Stimulated activated CD4-positive, alpha-beta T cell treated with anti-CD3 and anti-CD28 coated beads, TNF-alpha, amount 100 ng/mL, for 1 hour (primary cell): ENCODE results near the gene CTBP2.

Experiments used
- DNase-seq, 3 donors: peaks; one replicate each; pipeline ENCODE4 v3.0.0-alpha.2; 2020; ENCODE audit warnings: low read depth in 3 of 3, low spot score in 1 of 3

The CTBP2 gene

DNA sequence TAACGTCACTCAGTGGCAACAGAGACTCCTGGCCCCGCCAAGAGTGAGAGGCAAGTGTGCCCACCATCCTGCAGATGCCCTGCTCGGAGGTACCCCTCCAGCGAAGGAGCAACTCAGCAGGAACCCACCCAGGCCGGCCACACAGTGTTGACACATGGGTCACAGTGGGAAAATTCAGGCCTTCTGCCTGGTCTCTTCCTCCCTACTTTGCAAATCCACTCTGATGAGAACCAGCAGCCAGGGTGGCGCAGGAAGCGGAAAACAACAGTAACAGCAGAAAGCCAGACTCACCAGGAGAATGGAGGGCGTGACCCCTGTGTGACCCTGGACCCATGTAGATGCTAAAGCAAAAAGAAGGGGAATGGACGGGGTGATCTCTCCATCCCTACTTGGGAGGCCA lies 53.8 kb downstream of the CTBP2 start:
- no peak for DNase-seq

DNA sequence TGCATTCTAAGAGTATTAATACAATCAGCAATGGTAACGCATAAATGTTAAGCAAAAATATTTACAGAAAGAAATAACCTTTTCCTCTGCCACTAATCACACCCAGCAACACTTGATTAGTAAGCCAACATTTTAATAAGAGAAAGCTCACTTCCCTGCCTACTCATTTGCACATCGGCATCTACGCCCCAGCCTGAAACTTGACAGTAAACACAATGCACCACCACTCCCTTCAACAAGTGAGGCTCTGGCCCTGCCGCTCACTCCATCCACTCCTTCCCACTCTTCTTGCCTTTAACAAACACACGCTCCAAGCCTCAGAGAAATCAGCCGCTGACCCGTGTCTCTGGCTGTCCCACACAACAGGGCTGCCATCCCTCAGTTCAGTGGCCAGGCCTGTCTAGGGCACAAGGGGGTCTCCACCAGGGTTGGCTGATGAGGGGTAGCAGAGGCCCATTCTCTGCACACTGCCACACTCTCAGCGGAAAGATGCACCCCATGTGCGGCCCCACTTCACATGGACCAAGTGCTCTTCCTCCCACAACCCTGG lies 54.6 kb downstream of the CTBP2 start:
- no peak for DNase-seq

DNA sequence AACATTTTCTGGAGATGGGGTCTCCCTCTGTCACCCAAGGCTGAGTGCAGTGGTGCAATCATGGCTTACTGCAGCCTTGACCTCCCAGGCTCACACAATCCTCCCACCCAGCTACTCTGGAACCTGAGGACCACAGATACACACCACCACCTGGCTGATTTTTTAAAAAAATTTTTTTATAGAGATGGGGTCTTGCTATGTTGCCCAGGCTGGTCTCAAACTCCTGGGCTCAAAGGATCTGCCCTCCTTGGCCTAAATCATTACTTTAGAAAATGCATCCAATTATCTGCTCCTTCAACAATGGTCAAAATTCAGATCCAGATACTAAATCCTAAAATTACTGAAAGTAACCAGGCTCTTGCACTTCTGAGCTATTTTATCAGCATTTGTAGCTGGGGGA lies 55.2 kb downstream of the CTBP2 start:
- DNase-seq, result no peak

DNA sequence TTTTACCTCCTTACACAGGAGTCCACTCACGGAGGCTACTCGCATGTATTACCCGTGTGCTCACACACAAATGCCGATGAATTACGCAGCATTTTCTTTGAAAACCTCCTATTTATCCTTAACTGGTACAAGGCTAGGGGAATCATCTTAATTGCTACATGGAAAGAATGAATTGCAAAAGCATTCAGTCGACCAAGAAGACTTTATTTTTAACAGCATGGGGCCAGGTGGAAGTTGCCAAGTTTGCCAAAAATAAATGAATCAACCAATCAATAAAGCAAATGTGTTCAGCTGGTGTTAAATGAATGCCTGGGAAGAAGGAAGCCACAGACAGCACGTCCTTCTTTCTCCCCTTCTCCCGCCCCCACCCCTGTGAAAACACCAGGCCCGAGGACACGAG lies 55.8 kb downstream of the CTBP2 start:
- no peak for DNase-seq

DNA sequence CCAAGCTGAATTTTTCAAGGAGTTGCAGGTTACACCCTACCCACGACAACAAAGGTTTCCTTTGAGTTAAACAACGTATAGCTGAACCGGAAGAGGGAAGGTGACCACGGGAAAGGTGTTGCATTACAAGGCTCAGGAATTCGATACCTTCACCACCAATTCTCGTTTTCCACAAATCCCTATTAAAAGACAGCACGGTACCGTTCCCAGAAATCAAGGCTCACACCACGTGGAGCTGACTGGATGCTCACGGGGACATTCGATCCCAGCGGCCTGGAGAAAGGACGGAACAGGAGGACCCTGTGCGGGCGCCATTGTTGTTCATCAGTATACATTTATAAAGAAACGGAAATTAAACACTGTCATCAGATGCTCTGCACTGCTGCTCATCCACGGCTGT lies 56.4 kb downstream of the CTBP2 start:
- no peak for DNase-seq

DNA sequence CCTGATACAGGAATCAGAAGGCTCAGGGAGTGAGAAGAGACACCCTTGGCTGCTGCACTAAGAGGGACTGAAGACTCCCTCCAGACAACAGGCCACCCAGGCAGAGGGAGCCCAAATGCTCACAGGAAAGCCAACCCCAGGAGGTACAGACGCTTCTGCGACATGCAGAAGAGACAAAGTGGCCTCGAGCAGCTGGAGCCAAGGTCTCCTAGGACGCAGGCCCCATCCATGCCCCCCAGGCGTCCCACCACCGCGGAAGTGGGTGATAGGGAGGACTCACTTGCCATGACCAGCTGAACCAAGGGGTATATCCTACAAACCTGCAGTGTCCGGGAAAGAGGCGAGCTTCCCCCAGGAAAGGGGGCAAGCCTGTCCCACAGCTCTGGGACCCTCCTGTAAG lies 56.9 kb downstream of the CTBP2 start:
- no peak for DNase-seq

DNA sequence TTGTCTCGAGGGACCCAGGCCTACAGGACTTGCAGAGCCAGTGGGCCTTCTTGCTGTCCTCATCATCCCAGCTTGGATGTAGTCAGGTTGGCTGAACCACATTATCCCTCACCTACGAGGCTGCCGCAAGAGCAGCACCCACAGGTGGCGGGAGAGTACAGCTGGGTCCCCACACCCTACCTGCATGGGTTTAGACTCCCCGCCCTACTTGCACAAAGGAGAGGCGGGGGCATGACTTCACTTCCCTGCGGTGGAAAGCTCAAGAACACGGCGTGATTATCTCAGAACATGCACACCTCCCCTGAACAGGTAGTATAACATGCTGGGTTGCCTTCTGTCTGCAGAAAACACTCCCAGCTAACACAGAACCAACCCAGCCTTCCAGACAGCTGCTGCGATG lies 57.5 kb downstream of the CTBP2 start:
- no peak for DNase-seq

DNA sequence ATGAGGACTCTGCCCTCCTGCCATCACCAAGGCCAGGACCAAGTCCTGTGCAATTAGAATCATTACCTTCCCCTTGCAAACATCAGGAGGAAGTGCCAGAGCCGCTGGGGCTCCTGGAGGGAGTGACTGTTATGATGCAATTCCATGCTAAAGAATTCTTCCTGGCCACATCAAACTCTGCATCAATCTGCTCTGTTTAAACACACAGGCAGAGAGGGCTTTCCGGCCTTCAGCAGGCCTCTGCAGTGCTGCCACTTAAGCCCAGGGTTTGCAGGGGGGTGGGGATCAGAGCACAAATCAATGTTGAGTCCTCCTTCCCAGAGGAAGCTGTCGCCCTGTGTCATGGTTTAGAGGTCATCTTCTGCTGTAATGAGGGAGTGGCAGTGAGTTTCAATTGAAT lies 58.1 kb downstream of the CTBP2 start:
- DNase-seq, result no peak

DNA sequence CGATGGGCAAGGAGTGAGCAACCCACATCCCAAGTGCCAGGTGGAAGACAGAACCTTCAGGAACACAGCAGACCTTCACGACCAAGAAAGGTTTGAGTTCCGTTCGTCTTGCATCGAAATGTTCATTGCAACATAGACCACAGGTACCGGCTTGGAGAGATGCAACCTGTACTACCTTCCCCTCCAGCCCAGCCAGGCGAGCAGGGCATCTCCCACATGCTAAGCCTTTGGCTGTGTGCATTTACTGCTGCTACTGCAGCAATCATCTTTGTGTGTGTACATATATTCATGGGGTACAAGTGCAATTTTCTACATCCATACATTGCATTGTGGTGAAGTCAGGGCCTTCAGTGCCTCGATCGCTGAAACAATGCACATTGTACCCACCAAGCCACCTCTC lies 58.8 kb downstream of the CTBP2 start:
- DNase-seq, result no peak

DNA sequence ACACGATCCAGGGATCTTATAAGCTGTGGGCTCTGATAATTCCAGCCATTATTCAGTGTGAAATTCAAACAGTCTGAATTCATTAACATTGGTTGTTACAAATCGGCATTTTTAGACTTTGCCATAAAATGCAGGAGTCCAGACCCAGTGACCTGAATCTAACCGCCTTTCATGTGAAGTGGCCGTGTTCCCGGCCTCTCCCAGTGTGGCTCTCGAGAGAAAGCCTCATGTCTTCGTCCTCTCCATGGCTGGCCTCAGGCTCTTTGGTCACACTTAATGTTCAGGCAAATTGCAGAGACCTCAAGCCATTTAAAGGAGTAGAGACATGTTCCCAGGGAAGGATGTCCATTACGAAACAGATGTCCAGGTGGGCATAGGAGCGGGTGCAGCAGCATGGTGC lies 59.3 kb downstream of the CTBP2 start:
- no peak for DNase-seq

DNA sequence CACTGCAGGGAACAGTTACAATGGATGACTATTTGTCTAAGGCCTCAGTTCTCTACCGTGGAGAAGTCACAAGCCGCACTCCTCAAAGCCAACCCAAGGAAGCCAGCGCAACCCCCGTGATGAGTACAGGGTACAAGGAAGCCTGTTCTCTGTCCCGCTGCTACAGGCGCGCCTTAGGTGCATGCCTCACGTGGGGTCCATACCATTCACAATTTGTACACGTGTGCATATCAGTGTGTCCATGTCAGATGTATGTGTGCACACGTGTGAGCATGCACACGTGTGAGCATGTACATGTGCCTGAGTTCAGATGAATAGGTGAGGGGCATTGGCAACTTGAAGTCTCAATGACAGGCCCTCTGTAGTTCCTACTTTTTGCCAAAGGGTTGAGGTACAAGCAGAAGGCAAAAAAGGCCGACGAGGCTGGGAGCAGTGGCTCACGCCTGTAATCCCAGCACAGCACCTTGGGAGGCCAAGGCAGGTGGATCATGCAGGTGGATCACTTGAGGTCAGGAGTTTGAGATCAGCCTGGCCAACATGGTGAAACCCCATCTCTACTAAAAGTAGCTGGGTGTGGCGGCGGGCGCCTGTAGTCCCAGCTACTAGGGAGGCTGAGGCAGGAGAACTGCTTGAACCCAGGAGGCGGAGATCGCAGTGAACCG lies 62.8 kb downstream of the CTBP2 start:
- DNase-seq, result no peak

DNA sequence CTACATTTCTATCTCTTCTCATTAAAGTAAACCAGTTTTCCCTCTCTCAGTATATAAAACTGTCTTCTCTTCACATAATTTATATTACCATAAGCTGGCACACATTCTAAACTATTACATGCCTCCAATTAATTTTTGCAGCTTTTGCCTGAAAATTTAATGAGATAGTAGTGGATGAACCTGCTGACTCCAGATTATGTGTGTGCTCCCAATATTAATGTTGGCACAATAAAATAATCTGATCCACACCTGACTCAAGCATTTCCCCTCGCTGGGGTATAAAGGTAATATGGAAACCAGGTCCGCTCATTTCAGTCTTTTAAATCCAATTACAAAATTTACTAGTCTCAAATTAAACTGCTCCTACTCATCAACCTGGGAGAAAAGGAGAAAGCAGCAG lies 63.4 kb downstream of the CTBP2 start:
- DNase-seq, result no peak

DNA sequence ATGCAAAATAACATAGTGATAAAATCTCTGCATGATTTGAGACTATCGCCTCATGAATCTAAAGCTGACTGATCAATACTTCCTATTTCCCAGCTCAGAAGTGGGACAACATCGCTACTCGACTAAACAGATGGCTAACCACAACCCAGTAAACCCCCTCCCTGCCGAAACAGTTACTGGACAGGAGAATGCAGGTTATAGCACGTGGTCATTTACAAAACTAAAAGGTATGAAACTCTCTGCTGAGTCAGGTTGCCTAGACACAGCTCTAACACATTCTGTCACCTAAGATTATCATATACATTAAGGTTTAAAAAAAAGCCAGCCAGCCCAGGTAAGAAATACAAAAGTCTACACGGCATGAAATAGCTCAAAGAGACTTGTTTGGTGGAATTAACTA lies 64.0 kb downstream of the CTBP2 start:
- DNase-seq, result no peak

DNA sequence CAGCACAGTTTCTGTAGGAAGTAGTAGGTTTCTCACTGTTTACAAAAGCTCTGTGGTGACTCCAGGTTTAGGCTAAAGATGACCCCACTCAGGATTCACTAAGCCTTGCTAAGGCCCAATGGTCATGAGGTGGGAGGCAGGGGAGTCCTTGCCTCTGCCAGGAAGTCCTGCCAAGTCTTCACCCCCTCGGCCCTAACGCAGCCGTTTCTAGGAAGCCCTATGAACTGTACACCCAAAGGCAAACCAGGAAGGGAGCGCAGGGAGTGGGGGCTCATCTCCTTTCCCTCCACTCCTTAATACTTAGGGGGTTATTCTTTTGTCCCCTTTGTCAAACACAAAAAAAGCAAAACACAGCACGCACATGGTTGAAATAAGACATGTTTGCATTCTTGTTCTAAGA lies 64.6 kb downstream of the CTBP2 start:
- no peak for DNase-seq

DNA sequence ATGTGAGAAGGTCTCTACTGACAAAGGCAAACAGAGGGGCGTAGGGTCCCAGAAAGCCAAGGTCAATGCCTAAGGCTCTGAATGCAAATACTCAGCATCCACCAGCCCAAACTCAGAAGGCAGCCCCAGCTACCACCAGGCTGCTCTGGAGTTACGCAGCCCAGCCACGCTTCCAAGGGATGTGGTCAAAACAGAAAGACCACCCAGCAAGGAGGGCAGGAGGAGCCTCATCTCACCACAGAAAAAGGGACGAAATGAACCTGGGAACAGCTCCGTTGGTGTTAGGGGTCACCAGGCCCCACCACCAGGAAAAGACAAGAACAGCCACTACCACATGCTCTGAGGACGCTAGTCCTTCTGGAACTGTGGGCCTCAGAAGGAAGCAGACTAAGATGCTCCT lies 65.1 kb downstream of the CTBP2 start:
- no peak for DNase-seq

DNA sequence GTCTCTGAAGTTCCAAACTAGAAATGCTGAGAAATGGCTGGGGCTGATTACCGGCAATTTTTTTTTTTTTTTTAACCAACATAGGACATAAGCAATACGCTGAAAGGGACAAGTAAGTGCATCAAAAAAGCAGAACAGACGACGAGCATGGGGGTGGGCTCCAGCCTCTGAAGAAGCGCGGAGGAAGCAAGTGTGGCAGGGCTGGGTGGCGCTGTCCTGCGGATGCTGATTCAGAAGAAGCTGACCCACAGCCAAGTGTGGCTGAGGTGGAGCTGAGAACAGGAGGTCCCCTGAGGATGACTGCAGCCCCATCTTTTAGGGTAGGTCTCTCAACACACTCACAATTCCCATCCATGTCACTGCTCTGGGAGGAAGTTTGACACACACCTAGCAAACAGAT lies 65.6 kb downstream of the CTBP2 start:
- DNase-seq, result no peak

DNA sequence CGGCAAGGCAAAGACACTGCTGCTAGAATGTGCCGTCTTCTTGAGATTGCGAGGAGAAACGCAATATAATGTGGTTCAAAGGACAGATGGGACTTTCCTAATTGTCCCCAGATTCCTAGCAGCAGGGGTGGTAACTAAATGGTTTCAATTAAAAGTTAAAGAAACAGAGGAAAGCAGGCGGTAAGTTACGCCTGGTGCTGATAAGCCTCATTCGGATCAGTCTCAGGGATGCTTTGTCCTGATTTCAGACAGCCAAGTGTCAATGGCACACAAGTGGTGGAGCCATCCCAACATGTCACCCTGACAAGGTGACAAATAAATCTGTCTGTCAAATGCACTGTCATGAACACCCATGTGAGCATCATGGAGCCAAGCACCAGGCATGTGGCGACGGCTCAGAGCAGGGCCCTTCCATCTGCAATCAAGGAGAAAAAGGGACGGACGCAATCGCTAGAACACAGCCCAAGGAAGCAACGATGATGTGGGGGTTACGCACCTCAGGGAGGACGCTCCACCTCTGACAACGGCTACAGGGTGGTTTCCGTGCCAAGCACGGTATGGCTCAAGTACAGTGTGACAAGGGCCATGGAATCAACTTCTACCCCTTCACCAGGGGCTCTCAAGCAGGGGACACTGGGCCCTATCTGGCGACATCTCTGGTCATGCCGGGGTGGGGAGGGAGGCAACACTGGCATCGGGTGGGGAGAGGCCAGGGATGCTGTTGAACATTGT lies 66.2 kb downstream of the CTBP2 start:
- no peak for DNase-seq

DNA sequence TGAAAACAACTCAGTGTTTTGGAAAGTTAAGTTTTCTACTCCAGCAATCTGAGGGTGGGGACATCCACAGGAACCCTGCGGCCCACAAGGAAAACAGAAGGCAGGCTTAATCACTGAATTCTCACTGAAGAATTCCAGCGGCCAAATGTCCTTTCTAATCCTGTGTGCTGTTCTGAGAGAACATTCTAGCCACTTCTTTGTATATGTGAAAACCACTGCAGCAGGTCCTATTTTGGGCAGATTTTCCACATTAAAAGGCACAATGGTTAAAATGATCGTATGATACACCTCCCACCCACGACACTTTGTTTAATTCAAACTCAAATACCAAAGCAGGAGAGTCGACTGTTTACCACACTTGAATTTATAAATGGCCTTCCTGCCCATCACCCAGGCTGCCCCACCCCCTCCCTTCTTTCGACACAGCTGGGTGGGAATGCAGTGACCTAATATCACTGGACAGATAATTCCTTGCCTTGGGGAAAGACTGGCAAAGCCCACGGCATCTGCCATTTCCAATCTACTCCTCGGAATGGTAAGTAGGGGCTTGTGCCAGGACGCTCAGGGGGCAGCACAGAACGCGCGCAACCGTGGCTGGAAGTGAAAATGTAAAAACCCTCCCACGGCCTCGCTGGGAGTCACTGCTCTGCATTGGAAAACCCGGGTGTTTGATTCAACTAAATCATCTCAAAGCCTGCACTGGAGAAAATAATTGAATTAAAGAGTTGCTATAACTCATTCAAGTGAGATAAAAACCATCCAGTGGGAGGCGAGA lies 67.0 kb downstream of the CTBP2 start:
- no peak for DNase-seq

DNA sequence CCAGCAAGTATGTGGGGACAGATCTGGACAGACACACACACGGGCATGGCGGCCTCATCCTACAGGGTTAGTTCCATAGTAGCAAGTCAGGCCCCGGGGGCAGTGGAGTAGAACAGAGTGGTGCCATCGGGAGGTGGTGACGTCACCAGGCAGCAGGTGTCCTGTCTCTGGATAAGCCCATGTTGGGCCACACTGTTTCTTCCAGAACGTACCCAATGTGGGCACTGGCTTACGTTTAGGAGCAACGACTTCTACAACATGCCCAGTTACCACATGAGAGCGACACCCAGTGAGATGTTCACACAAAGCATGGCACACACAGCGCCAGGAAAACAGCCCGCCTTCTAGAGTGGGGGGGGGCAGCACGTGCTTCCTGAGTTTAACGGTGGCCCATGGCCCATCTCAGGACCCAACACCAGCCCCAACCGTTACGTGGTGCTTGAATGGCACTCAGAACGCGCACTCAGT lies 67.8 kb downstream of the CTBP2 start:
- no peak for DNase-seq

DNA sequence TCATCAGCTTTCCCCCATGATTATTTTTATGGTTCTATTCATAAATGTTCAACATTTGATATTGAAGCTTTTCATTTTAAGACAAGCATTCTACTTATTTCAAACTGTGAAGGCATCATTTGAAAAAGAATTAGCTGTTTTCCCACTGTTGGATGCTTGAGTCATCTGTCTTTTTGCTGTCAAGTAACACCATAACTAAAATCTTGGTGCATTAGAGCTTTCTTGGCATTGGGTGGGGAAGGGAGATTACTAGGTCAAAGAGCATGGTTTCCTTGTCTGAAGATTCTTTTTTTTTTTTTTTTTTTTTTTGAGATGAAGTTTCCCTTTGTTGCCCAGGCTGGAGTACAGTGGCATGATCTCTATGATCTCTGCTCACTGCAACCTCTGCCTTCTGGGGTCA lies 68.5 kb downstream of the CTBP2 start:
- DNase-seq, result no peak

DNA sequence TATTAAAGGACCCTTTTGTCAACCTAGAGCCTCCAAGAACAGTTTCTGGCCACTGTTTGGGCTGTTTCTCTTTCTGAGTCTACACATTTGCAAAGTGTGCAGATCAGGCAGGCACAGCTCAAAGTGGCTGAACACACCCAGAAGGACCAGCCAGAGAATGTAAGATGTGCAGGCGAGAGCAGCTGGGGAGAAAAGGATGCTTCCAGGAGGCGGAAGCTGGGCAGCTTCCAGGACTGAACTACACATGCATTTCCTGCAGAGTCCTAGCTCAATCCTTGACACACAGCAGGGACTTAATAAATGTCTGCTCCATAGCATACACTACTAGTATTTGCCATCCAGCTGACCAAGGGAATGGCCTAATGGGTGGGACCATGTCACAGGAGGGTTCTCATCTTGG lies 70.9 kb downstream of the CTBP2 start:
- DNase-seq, result no peak

DNA sequence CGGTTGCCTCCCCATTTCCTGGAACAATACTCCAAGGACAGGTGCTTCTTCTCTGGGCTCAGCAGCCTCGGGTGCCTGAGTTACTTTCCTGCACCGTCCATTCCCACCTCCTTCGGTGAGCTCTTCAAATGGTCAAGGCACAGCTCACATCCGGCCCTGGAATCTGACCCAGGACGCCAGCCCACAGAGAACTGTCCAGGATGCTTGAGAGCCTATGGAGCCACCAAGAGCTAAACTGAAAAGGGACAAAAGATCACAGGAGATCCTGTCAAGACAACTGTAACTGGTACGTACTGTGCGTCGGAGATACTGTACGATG lies 72.5 kb downstream of the CTBP2 start:
- DNase-seq, result no peak
